SK-N-SH (cell line): ENCODE results near the gene ATG16L2. TPM values are rescaled to one million over a fixed set of nuclear protein-coding genes. Genes with fewer than 3 reads are reported as not detected.

Experiments
- CTCF ChIA-PET: fragments of 300-600, 350-600 bp; formaldehyde crosslinking; extraction: SDS; loops from one replicate; lab custom pipeline; 2021; lab: Yijun Ruan, JAX
- POLR2A ChIA-PET: fragments of 350-600 bp; sonication (Branson Sonifier 250); formaldehyde crosslinking; extraction: SDS; loops from one replicate; lab custom pipeline; 2020; ENCODE audit warnings: antibody characterized with exemption, inconsistent platforms; lab: Yijun Ruan, JAX
- DNase-seq: peaks from one replicate; pipeline ENCODE4 v3.0.0; 2012
- H2AFZ ChIP-seq: fragments of 200-600 bp; sonication (generic); 2 replicates; pipeline ENCODE4 v1.8.1; 2016; ENCODE audit warnings: antibody characterized with exemption, mild to moderate bottlenecking, low read depth
- H3F3A ChIP-seq: fragments of 200-600 bp; sonication (generic); replicated peaks from 2 replicates; pipeline ENCODE3; 2016; ENCODE audit warnings: antibody characterized with exemption, mild to moderate bottlenecking; ENCODE audit not compliant: insufficient read depth
- H3K27ac ChIP-seq, 2 experiments: fragments of 200-500 bp in 1 of 2; fragments of 200-600 bp in 1 of 2; sonication (Bioruptor generic) in 1 of 2; sonication (generic), shearing (Covaris generic) in 1 of 2; 2 replicates each; pipeline versions ENCODE4 v1.5.1 to v1.6.1; 2014 to 2016; ENCODE audit warnings: low read depth in 2 of 2, inconsistent platforms in 1 of 2, low read length in 1 of 2, mild to moderate bottlenecking in 1 of 2, mixed read lengths in 1 of 2
- H3K27me3 ChIP-seq: fragments of 200-600 bp; sonication (generic), shearing (Covaris generic); 2 replicates; pipeline ENCODE4 v1.6.1; 2016; ENCODE audit warnings: mixed run types; ENCODE audit not compliant: insufficient read depth
- H3K36me3 ChIP-seq, 2 experiments: fragments of 200-500 bp in 1 of 2; fragments of 200-600 bp in 1 of 2; sonication (Bioruptor generic) in 1 of 2; sonication (generic) in 1 of 2; replicated peaks in 1 of 2; 2 replicates each; pipeline versions ENCODE3 to v1.5.1; 2014 to 2016; ENCODE audit warnings: low read length in 1 of 2, mild to moderate bottlenecking in 1 of 2; ENCODE audit not compliant: insufficient read depth in 2 of 2, control insufficient read depth in 1 of 2
- H3K4me1 ChIP-seq, 2 experiments: fragments of 200-500 bp in 1 of 2; fragments of 200-600 bp in 1 of 2; sonication (Bioruptor generic) in 1 of 2; sonication (generic), shearing (Covaris generic) in 1 of 2; 2 replicates each; pipeline versions ENCODE4 v1.5.1 to v1.6.1; 2014 to 2016; ENCODE audit warnings: low read depth in 1 of 2, low read length in 1 of 2, mixed run types in 1 of 2; ENCODE audit not compliant: insufficient read depth in 2 of 2, control insufficient read depth in 1 of 2
- H3K4me2 ChIP-seq: fragments of 200-600 bp; sonication (generic), shearing (Covaris generic); 2 replicates; pipeline ENCODE4 v1.6.1; 2017; ENCODE audit warnings: mixed run types
- H3K4me3 ChIP-seq, 2 experiments: fragments of 200-500 bp in 1 of 2; fragments of 200-600 bp in 1 of 2; sonication (Bioruptor generic) in 1 of 2; sonication (generic), shearing (Covaris generic) in 1 of 2; 2 replicates each; pipeline versions ENCODE4 v1.5.1 to v1.8.1; 2014 to 2016; ENCODE audit warnings: low read depth in 2 of 2, inconsistent platforms in 1 of 2, low read length in 1 of 2, mild to moderate bottlenecking in 1 of 2, mixed read lengths in 1 of 2, moderate library complexity in 1 of 2
- H3K79me2 ChIP-seq: fragments of 200-600 bp; sonication (generic); 2 replicates; pipeline ENCODE4 v1.8.1; 2017; ENCODE audit warnings: mild to moderate bottlenecking; ENCODE audit not compliant: insufficient read depth
- H3K9ac ChIP-seq: fragments of 200-600 bp; sonication (generic); 2 replicates; pipeline ENCODE4 v1.6.1; 2017; ENCODE audit warnings: mixed run types
- H3K9me2 ChIP-seq: fragments of 200-600 bp; sonication (generic); 2 replicates; pipeline ENCODE4 v1.6.1; 2017; ENCODE audit warnings: mixed run types
- H3K9me3 ChIP-seq: fragments of 200-600 bp; sonication (generic); 2 replicates; pipeline ENCODE4 v1.6.1; 2017; ENCODE audit warnings: mixed run types, mild to moderate bottlenecking, moderate library complexity
- H4K20me1 ChIP-seq: fragments of 200-600 bp; sonication (generic); 2 replicates; pipeline ENCODE4 v1.6.1; 2017; ENCODE audit warnings: mild to moderate bottlenecking, mixed run types; ENCODE audit not compliant: insufficient read depth
- CTCF ChIP-seq: fragments of 200-600 bp; sonication (generic); IDR thresholded peaks from 2 replicates; pipeline ENCODE4 v1.6.1; 2017; ENCODE audit warnings: antibody characterized with exemption, mild to moderate bottlenecking, moderate library complexity
- ELF1 ChIP-seq: IDR thresholded peaks from 2 replicates; pipeline ENCODE4 v1.4.0; 2012
- EP300 ChIP-seq, 2 experiments: IDR thresholded peaks; 2 replicates each; pipeline versions ENCODE4 v1.4.0 to v1.6.1; 2012; ENCODE audit warnings: borderline replicate concordance in 1 of 2, low read depth in 1 of 2, low read length in 1 of 2
- EZH2phosphoT487 ChIP-seq: fragments of 200-600 bp; sonication (generic); IDR thresholded peaks from 2 replicates; pipeline ENCODE4 v1.6.1; 2017; ENCODE audit warnings: low read depth, mixed run types, mild to moderate bottlenecking, antibody characterized with exemption, moderate library complexity, borderline replicate concordance
- JUND ChIP-seq: IDR thresholded peaks from 2 replicates; pipeline ENCODE4 v1.4.0; 2012
- MEF2A ChIP-seq: IDR thresholded peaks from 2 replicates; pipeline ENCODE4 v1.4.0; 2012; ENCODE audit warnings: low read depth, borderline replicate concordance
- MXI1 ChIP-seq: IDR thresholded peaks from 2 replicates; pipeline ENCODE4 v1.6.1; 2012; ENCODE audit warnings: mild to moderate bottlenecking, low read depth, low read length, improper control_type of control experiment
- NFIC ChIP-seq: IDR thresholded peaks from 2 replicates; pipeline ENCODE4 v1.4.0; 2012; ENCODE audit warnings: borderline replicate concordance
- NRF1 ChIP-seq: IDR thresholded peaks from 2 replicates; pipeline ENCODE4 v1.6.1; 2012; ENCODE audit warnings: low read depth, mild to moderate bottlenecking, low read length
- POLR2AphosphoS5 ChIP-seq: IDR thresholded peaks from 2 replicates; pipeline ENCODE4 v1.6.1; 2012; ENCODE audit warnings: low read depth, low read length
- RFX5 ChIP-seq: IDR thresholded peaks from 2 replicates; pipeline ENCODE4 v1.6.1; 2012; ENCODE audit warnings: mild to moderate bottlenecking, improper control_type of control experiment, low read length
- RXRA ChIP-seq: IDR thresholded peaks from 2 replicates; pipeline ENCODE4 v1.4.0; 2012; ENCODE audit warnings: low read depth, mild to moderate bottlenecking, borderline replicate concordance
- SIN3A ChIP-seq: IDR thresholded peaks from 2 replicates; pipeline ENCODE4 v1.6.1; 2012; ENCODE audit warnings: low read depth, mild to moderate bottlenecking, low read length, moderate library complexity, borderline replicate concordance
- TCF12 ChIP-seq: IDR thresholded peaks from 2 replicates; pipeline ENCODE4 v1.4.0; 2012
- YY1 ChIP-seq: IDR thresholded peaks from 2 replicates; pipeline ENCODE4 v1.4.0; 2012; ENCODE audit warnings: low read depth, mild to moderate bottlenecking
- WGBS: methylation state at CpG from one replicate; pipeline ENCODE4 v1.1.6; 2017; ENCODE audit warnings: low lambda C conversion rate; 5-methylcytosine and 5-hydroxymethylcytosine counted together
- polyA plus RNA-seq, 3 experiments: library from polyadenylated mRNA; depleted of rRNA; stranded (reverse); fragments of >200 nt; gene quantifications; 2 replicates each; pipeline ENCODE4 v1.2.3, GENCODE V29; 2012
- TF ChIP-seq, protein P1 (sequence below): IDR thresholded peaks from 2 replicates; pipeline ENCODE4 v1.4.0; 2012; ENCODE audit warnings: low read depth, borderline replicate concordance

Gene ATG16L2
- polyA plus RNA-seq, 1 of the 3 experiments (the other 2 are of a cell fraction) = 26.9 TPM

DNA sequence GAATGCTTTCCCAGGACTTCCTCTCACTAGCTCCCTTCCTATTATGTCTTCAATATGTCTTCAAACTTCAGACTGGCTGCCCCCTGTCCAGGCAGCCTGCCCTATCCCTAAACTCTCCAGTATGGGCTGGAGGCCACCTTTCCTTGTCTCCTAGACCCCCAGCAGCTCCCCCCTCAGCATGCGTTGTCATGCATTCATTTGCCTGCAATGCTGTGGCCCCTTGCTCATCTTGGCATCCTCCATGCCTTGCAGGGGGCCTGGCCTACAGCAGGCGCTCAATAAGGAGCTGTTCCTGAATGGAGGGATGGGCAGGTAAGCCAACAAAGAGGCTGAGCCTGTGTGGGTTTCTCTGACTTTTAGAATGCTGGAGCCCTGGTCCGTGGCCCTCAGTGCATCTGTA lies 45.6 kb upstream of the ATG16L2 start:
- Histone ChIP-seq H3K79me2 (no peaks in the 10 kb centered on the region), H3F3A (peaks cover 3% of the 10 kb centered on the region), H4K20me1 (no peaks in the 10 kb centered on the region), H3K9me3 (no peaks in the 10 kb centered on the region), H3K27me3 (no peaks in the 10 kb centered on the region), H3K36me3 (no peaks in the 10 kb centered on the region), H3K4me2 (no peak overlapping the region), H3K4me1 (peaks cover 22 to 29% of the 10 kb centered on the region in 2 experiments), H3K9me2 (no peaks in the 10 kb centered on the region), H3K9ac (no peak overlapping the region), H2AFZ (no peak overlapping the region), H3K27ac (no peak overlapping the region), H3K4me3 (no peak overlapping the region)
- 88% methylated on average over 3 of the region's 3 CpGs for WGBS
- CTCF ChIA-PET = interaction anchor here (0.7 to 1.8 kb wide), 3 partner anchors 8 to 85 kb away, joined by 3 to 4 read pairs (median 4); no protein-coding TSS in a partner anchor
- POLR2A ChIA-PET = no interaction called here
- no peak for DNase-seq
- TF ChIP-seq NRF1 = no peak
- no peak for TF ChIP-seq MEF2A
- no peak for TF ChIP-seq RFX5

- no peak for DNase-seq
- CTCF ChIA-PET = interaction anchor here (0.8 to 1.1 kb wide), 3 partner anchors 23 to 45 kb away, joined by 3 to 5 read pairs (median 3); no protein-coding TSS in a partner anchor
- no peaks in the 10 kb centered on the region for H3K9me3 ChIP-seq
Observed at GRCh38 chr11:72769680-72770079, 44.5 kb upstream of the ATG16L2 start.

More at GRCh38 chr11:72769680-72770079, 44.5 kb upstream of the ATG16L2 start:
- 72% methylated on average over 4 of the region's 4 CpGs for WGBS
- peaks cover 3% of the 10 kb centered on the region for H3F3A ChIP-seq
- H3K27ac ChIP-seq = no peak overlapping the region
- no peaks in the 10 kb centered on the region for H3K9me2 ChIP-seq
- no peak overlapping the region for H3K4me3 ChIP-seq
- TF ChIP-seq POLR2AphosphoS5 = no peak
- TF ChIP-seq EZH2phosphoT487 = no peak
- TF ChIP-seq SIN3A = no peak
- no peak for TF ChIP-seq JUND
- no peak for TF ChIP-seq ELF1
- TF ChIP-seq, protein P1, sequence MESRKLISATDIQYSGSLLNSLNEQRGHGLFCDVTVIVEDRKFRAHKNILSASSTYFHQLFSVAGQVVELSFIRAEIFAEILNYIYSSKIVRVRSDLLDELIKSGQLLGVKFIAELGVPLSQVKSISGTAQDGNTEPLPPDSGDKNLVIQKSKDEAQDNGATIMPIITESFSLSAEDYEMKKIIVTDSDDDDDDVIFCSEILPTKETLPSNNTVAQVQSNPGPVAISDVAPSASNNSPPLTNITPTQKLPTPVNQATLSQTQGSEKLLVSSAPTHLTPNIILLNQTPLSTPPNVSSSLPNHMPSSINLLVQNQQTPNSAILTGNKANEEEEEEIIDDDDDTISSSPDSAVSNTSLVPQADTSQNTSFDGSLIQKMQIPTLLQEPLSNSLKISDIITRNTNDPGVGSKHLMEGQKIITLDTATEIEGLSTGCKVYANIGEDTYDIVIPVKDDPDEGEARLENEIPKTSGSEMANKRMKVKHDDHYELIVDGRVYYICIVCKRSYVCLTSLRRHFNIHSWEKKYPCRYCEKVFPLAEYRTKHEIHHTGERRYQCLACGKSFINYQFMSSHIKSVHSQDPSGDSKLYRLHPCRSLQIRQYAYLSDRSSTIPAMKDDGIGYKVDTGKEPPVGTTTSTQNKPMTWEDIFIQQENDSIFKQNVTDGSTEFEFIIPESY = no peak
- no peak for TF ChIP-seq EP300 (IDR thresholded peaks at IDR 0.05; ENCODE audit: borderline replicate concordance in 1 of 2, low read depth in 1 of 2, low read length in 1 of 2)
- TF ChIP-seq NFIC = no peak
- no peak for TF ChIP-seq TCF12
- no peak for TF ChIP-seq CTCF
- no peak for TF ChIP-seq RFX5
- TF ChIP-seq RXRA = no peak
- no peak for TF ChIP-seq NRF1
- no peak for TF ChIP-seq YY1
- no peak for TF ChIP-seq MXI1
- no peak overlapping the region for H3K9ac ChIP-seq
- no peaks in the 10 kb centered on the region for H3K36me3 ChIP-seq
- no peak overlapping the region for H2AFZ ChIP-seq
- H3K4me2 ChIP-seq = no peak overlapping the region
- no peaks in the 10 kb centered on the region for H3K27me3 ChIP-seq
- H4K20me1 ChIP-seq = no peaks in the 10 kb centered on the region
- peaks cover 26 to 40% of the 10 kb centered on the region in 2 experiments for H3K4me1 ChIP-seq
- H3K79me2 ChIP-seq = no peaks in the 10 kb centered on the region
- POLR2A ChIA-PET = no interaction called here
